Esophagus muscularis mucosa (tissue), 4 donors: Measurements from ENCODE around the gene DCHS2. TPM values are rescaled to one million over a fixed set of nuclear protein-coding genes. Genes with fewer than 3 reads are reported as not detected.
A peak's percentile ranks its signal among the peaks of the same experiment; 100 is the strongest.

Experiments used
- DNase-seq: peaks from one replicate; pipeline ENCODE4 v3.0.0-alpha.2; 2017; ENCODE audit errors: extremely low spot score
- H3K27ac ChIP-seq, 4 donors: fragments of 200-600 bp; sonication (generic); replicated peaks in 1 of 4; 1 replicate in 3 of 4; 2 replicates in 1 of 4; pipeline ENCODE4 v1.5.1; 2016 to 2019; ENCODE audit warnings: mild to moderate bottlenecking in 1 of 4
- H3K27me3 ChIP-seq, 4 donors: fragments of 200-600 bp; sonication (generic); one replicate each; pipeline versions ENCODE4 v1.5.1 to v1.6.0; 2016 to 2019
- H3K36me3 ChIP-seq, 4 donors: fragments of 200-600 bp; sonication (generic); one replicate each; pipeline ENCODE4 v1.5.1; 2016 to 2019
- H3K4me1 ChIP-seq, 4 donors: fragments of 200-600 bp; sonication (generic); one replicate each; pipeline ENCODE4 v1.5.1; 2016 to 2019
- H3K4me3 ChIP-seq, 4 donors: fragments of 200-600 bp; sonication (generic); 1 replicate in 2 of 4; 2 replicates in 2 of 4; pipeline ENCODE4 v1.5.1; 2016 to 2019; ENCODE audit warnings: mild to moderate bottlenecking in 4 of 4, moderate library complexity in 1 of 4
- H3K9me3 ChIP-seq, 4 donors: fragments of 200-600 bp; sonication (generic); 1 replicate in 3 of 4; 2 replicates in 1 of 4; pipeline ENCODE4 v1.5.1; 2016 to 2019
- CTCF ChIP-seq, 3 experiments: fragments of 200-600 bp in 2 of 3; fragments of 450-650 bp in 1 of 3; sonication (generic) in 2 of 3; IDR thresholded peaks; one replicate each; pipeline ENCODE4 v1.5.1; 2017 to 2019; ENCODE audit warnings: antibody characterized with exemption in 3 of 3, mild to moderate bottlenecking in 2 of 3, moderate library complexity in 1 of 3
- EP300 ChIP-seq: sonication (generic); formaldehyde crosslinking; IDR thresholded peaks from one replicate; pipeline ENCODE4 v1.6.1; 2017; ENCODE audit warnings: antibody characterized with exemption
- POLR2A ChIP-seq: fragments of 450-650 bp; IDR thresholded peaks from one replicate; pipeline ENCODE4 v1.6.1; 2017; ENCODE audit warnings: antibody characterized with exemption, moderate library complexity, mild to moderate bottlenecking, low read depth
- POLR2AphosphoS5 ChIP-seq, 2 donors: sonication (generic); formaldehyde crosslinking; IDR thresholded peaks; one replicate each; pipeline ENCODE4 v1.6.1; 2017; ENCODE audit warnings: antibody characterized with exemption in 2 of 2
- WGBS: methylation state at CpG from one replicate; pipeline ENCODE4 v1.1.5; 2018; 5-methylcytosine and 5-hydroxymethylcytosine counted together
- intact Hi-C: fragments of 100-400 bp; cut with DNase I; formaldehyde crosslinking; loops from one replicate; pipeline ENCODE4 v1.15.1; 2023
- total RNA-seq, 4 donors: library from RNA; depleted of rRNA; stranded (reverse); fragments of >200 nt; gene quantifications; one replicate each; pipeline versions ENCODE4 v1.1.0 to v1.2.1, GENCODE V29; 2016

Gene DCHS2
- total RNA-seq, 4 donors from 2014 or later: 2.7 to 5.8 (median 3.2) TPM

- WGBS: 89% methylated on average over 4 of the region's 4 CpGs
- Histone ChIP-seq H3K4me3 (no peak overlapping the region), H3K36me3 (no peaks in the 10 kb centered on the region), H3K4me1 (peaks cover 0 to 15% (median 6%) of the 10 kb centered on the region in 4 donors), H3K9me3 (no peaks in the 10 kb centered on the region), H3K27me3 (peaks cover 0 to 5% (median 0%) of the 10 kb centered on the region in 4 donors), H3K27ac (no peak overlapping the region)
- intact Hi-C loops: no loop called here
- DNase-seq: no peak
- TF ChIP-seq EP300 (no peak), POLR2AphosphoS5 (IDR thresholded peaks at IDR 0.05) (no peak), CTCF (IDR thresholded peaks at IDR 0.05) (no peak), POLR2A (no peak)
Measured at GRCh38 chr4:154527308-154527707, 35.7 kb upstream of the DCHS2 start.

- Histone ChIP-seq H3K4me3 (no peak overlapping the region), H3K27me3 (peaks cover 0 to 5% (median 0%) of the 10 kb centered on the region in 4 donors), H3K9me3 (no peaks in the 10 kb centered on the region), H3K36me3 (no peaks in the 10 kb centered on the region), H3K4me1 (peaks cover 0 to 15% (median 6%) of the 10 kb centered on the region in 4 donors), H3K27ac (no peak overlapping the region)
- intact Hi-C loops: no loop called here
- TF ChIP-seq POLR2A: no peak
- 58% methylated on average over 2 of the region's 2 CpGs for WGBS
- no peak for DNase-seq
Measured at GRCh38 chr4:154526151-154526550, 34.6 kb upstream of the DCHS2 start.

- no peak for DNase-seq
- Histone ChIP-seq H3K27me3 (peaks cover 0 to 5% (median 0%) of the 10 kb centered on the region in 4 donors), H3K4me1 (no peaks in the 10 kb centered on the region), H3K27ac (no peak overlapping the region), H3K4me3 (no peak overlapping the region), H3K36me3 (no peaks in the 10 kb centered on the region), H3K9me3 (no peaks in the 10 kb centered on the region)
- TF ChIP-seq POLR2A (no peak), EP300 (no peak), POLR2AphosphoS5 (IDR thresholded peaks at IDR 0.05) (no peak), CTCF (IDR thresholded peaks at IDR 0.05) (no peak)
- intact Hi-C loops: no loop called here
Measured at GRCh38 chr4:154521607-154522006, 30.0 kb upstream of the DCHS2 start.

GRCh38 chr4:154519214-154519613, 27.6 kb upstream of the DCHS2 start:
- H3K27me3 ChIP-seq: peaks cover 0 to 3% (median 0%) of the 10 kb centered on the region in 4 donors
- no peaks in the 10 kb centered on the region for H3K36me3 ChIP-seq
- H3K4me1 ChIP-seq: no peaks in the 10 kb centered on the region
- no peak overlapping the region for H3K4me3 ChIP-seq
- WGBS: 90% methylated on average over 4 of the region's 4 CpGs
- no peaks in the 10 kb centered on the region for H3K9me3 ChIP-seq
- TF ChIP-seq POLR2AphosphoS5 (IDR thresholded peaks at IDR 0.05) (no peak), CTCF (IDR thresholded peaks at IDR 0.05) (no peak), EP300 (no peak), POLR2A (no peak)
- no peak overlapping the region for H3K27ac ChIP-seq
- intact Hi-C loops: no loop called here
- no peak for DNase-seq

- no peak overlapping the region for H3K4me3 ChIP-seq
- peak; percentile 50 for DNase-seq
- no peak overlapping the region for H3K27ac ChIP-seq
- no peaks in the 10 kb centered on the region for H3K27me3 ChIP-seq
- H3K9me3 ChIP-seq: no peaks in the 10 kb centered on the region
- H3K4me1 ChIP-seq: no peaks in the 10 kb centered on the region
- 64% methylated on average over 4 of the region's 4 CpGs for WGBS
- H3K36me3 ChIP-seq: no peaks in the 10 kb centered on the region
- TF ChIP-seq POLR2AphosphoS5 (IDR thresholded peaks at IDR 0.05) (no peak), POLR2A (no peak), EP300 (no peak), CTCF (IDR thresholded peaks at IDR 0.05) (no peak)
- intact Hi-C loops: no loop called here
Measured at GRCh38 chr4:154517591-154517990, 26.0 kb upstream of the DCHS2 start.
